ENCODE results near the gene TULP3. TPM values are rescaled to one million over a fixed set of nuclear protein-coding genes. Genes with fewer than 3 reads are reported as not detected.

Gene TULP3
- polyA plus RNA-seq, 1 donor (not counting 4 experiments of a cell fraction or from before 2014, with no cell fraction given) = 16.0 TPM

GRCh38 chr12:2912216-2912575 lies 21.5 kb downstream of the TULP3 start:
- no peak for DNase-seq (ENCODE audit: low read depth, low spot score)
- H3K9ac ChIP-seq (ENCODE audit: control insufficient read depth, extremely low read depth, insufficient read depth, low read length) = no peak overlapping the region
- H2AFZ ChIP-seq (ENCODE audit: control insufficient read depth, low read length) = no peak overlapping the region
- H3K9me1 ChIP-seq (ENCODE audit: control insufficient read depth, extremely low read depth, insufficient read depth, low read length) = no peaks in the 10 kb centered on the region
- dilution Hi-C loops (cut with MboI; ENCODE audit: extremely low pct_ligation_motif_present, low sequenced_read_pairs) = no loop called here
- H3K79me2 ChIP-seq (ENCODE audit: control insufficient read depth, insufficient read depth, low read length) = peaks cover 4% of the 10 kb centered on the region
- H3K36me3 ChIP-seq (ENCODE audit: control insufficient read depth in 2 of 2, extremely low read depth in 1 of 2, insufficient read depth in 2 of 2, low read length in 2 of 2) = peaks cover 0 to 8% of the 10 kb centered on the region in 2 experiments
- H3K4me2 ChIP-seq (ENCODE audit: control insufficient read depth, extremely low read depth, insufficient read depth, low read depth, low read length) = no peak overlapping the region
- no peaks in the 10 kb centered on the region for H3K9me3 ChIP-seq (ENCODE audit: control insufficient read depth, low read depth, low read length)
- no peak overlapping the region for H3K27ac ChIP-seq (ENCODE audit: control insufficient read depth, insufficient read depth, low read length)
- no peaks in the 10 kb centered on the region for H4K20me1 ChIP-seq (ENCODE audit: control insufficient read depth, extremely low read depth, insufficient read depth, low read length)
- H3K4me3 ChIP-seq (ENCODE audit: control insufficient read depth in 2 of 3, extremely low read depth in 1 of 3, insufficient read depth in 2 of 3, low read depth in 1 of 3, low read length in 3 of 3) = no peak overlapping the region
- no peaks in the 10 kb centered on the region for H3K27me3 ChIP-seq (ENCODE audit: control insufficient read depth, extremely low read depth, insufficient read depth, low read length)
- no peaks in the 10 kb centered on the region for H3K4me1 ChIP-seq (ENCODE audit: control insufficient read depth, extremely low read depth, insufficient read depth, low read length)
- no peak for FAIRE-seq
- TF ChIP-seq CTCF (optimal IDR thresholded peaks at IDR 0.05 in 1 of 3, IDR thresholded peaks at IDR 0.05 in 1 of 3, conservative IDR thresholded peaks at IDR 0.05 in 1 of 3; ENCODE audit: extremely low read depth in 1 of 3, insufficient read depth in 2 of 3, low read length in 3 of 3) (no peak), EZH2 (IDR thresholded peaks at IDR 0.05; ENCODE audit: low read length) (no peak)

- Histone ChIP-seq H4K20me1 (ENCODE audit: control insufficient read depth, extremely low read depth, insufficient read depth, low read length) (no peaks in the 10 kb centered on the region), H3K36me3 (ENCODE audit: control insufficient read depth in 2 of 2, extremely low read depth in 1 of 2, insufficient read depth in 2 of 2, low read length in 2 of 2) (peaks cover 3 to 5% of the 10 kb centered on the region in 2 experiments), H3K27ac (ENCODE audit: control insufficient read depth, insufficient read depth, low read length) (no peak overlapping the region), H3K79me2 (ENCODE audit: control insufficient read depth, insufficient read depth, low read length) (no peaks in the 10 kb centered on the region), H3K4me1 (ENCODE audit: control insufficient read depth, extremely low read depth, insufficient read depth, low read length) (no peaks in the 10 kb centered on the region), H2AFZ (ENCODE audit: control insufficient read depth, low read length) (no peak overlapping the region), H3K27me3 (ENCODE audit: control insufficient read depth, extremely low read depth, insufficient read depth, low read length) (no peaks in the 10 kb centered on the region), H3K9me1 (ENCODE audit: control insufficient read depth, extremely low read depth, insufficient read depth, low read length) (no peaks in the 10 kb centered on the region), H3K9ac (ENCODE audit: control insufficient read depth, extremely low read depth, insufficient read depth, low read length) (no peak overlapping the region), H3K9me3 (ENCODE audit: control insufficient read depth, low read depth, low read length) (no peaks in the 10 kb centered on the region), H3K4me2 (ENCODE audit: control insufficient read depth, extremely low read depth, insufficient read depth, low read depth, low read length) (no peak overlapping the region), H3K4me3 (ENCODE audit: control insufficient read depth in 2 of 3, extremely low read depth in 1 of 3, insufficient read depth in 2 of 3, low read depth in 1 of 3, low read length in 3 of 3) (no peak overlapping the region)
- DNase-seq (ENCODE audit: low read depth, low spot score) (no peak), FAIRE-seq (no peak)
- dilution Hi-C loops (cut with MboI; ENCODE audit: extremely low pct_ligation_motif_present, low sequenced_read_pairs) = no loop called here
- TF ChIP-seq EZH2 (IDR thresholded peaks at IDR 0.05; ENCODE audit: low read length) = no peak
- no peak for TF ChIP-seq CTCF (optimal IDR thresholded peaks at IDR 0.05 in 1 of 3, IDR thresholded peaks at IDR 0.05 in 1 of 3, conservative IDR thresholded peaks at IDR 0.05 in 1 of 3; ENCODE audit: extremely low read depth in 1 of 3, insufficient read depth in 2 of 3, low read length in 3 of 3)
Observed at GRCh38 chr12:2919249-2919648, 28.6 kb downstream of the TULP3 start.

Data from keratinocyte (primary cell).